Left lung (tissue), 10 donors: ENCODE results near the gene SKA1. TPM values are rescaled to one million over a fixed set of nuclear protein-coding genes. Genes with fewer than 3 reads are reported as not detected.
A peak's percentile ranks its signal among the peaks of the same experiment; 100 is the strongest.
"Not testable (repeated sequence)": the region's sequence is repeated elsewhere in the genome, so short reads cannot be mapped to it uniquely, and the experiment has no call there.

Source experiments
- ATAC-seq: fragments of 200-7000 bp; cut with Tn5 transposase; one replicate; pipeline ENCODE4 v1.9.1; 2020; ENCODE audit warnings: moderate library complexity
- DNase-seq, 4 donors: peaks; one replicate each; pipeline ENCODE4 v3.0.0-alpha.2; 2013 to 2020
- H3K27ac ChIP-seq, 2 donors: fragments of 200-600 bp; sonication (generic) in 1 of 2; one replicate each; pipeline versions ENCODE4 v1.5.0 to v1.8.0; 2020 to 2021
- H3K27me3 ChIP-seq, 2 donors: fragments of 200-600 bp; sonication (generic) in 1 of 2; one replicate each; pipeline versions ENCODE4 v1.5.0 to v1.8.0; 2020 to 2021
- H3K36me3 ChIP-seq, 2 donors: fragments of 200-600 bp; sonication (generic) in 1 of 2; one replicate each; pipeline versions ENCODE4 v1.5.0 to v1.8.0; 2020 to 2021
- H3K4me1 ChIP-seq, 2 donors: fragments of 200-600 bp; one replicate each; pipeline ENCODE4 v1.8.0; 2021
- H3K4me3 ChIP-seq, 2 donors: fragments of 200-600 bp; sonication (generic) in 1 of 2; one replicate each; pipeline versions ENCODE4 v1.5.0 to v1.8.0; 2020 to 2021; ENCODE audit warnings: mild to moderate bottlenecking in 1 of 2
- H3K9me3 ChIP-seq, 2 donors: fragments of 200-600 bp; sonication (generic) in 1 of 2; one replicate each; pipeline versions ENCODE4 v1.5.0 to v1.8.0; 2020 to 2021
- intact Hi-C, 2 donors: fragments of 100-400 bp; cut with DNase I; formaldehyde crosslinking; loops; one replicate each; pipeline versions ENCODE4 v1.11.2 to v1.14.2; 2022
- polyA plus RNA-seq, 6 donors: library from polyadenylated mRNA; unstranded; fragments of 120-200 nt; gene quantifications; one replicate each; pipeline ENCODE4 v1.2.1, GENCODE V29; 2013; ENCODE audit not compliant: insufficient read length in 6 of 6
- total RNA-seq, 2 donors: library from RNA; stranded (reverse); fragmentation: NEBNext Ultra II Directional; extraction: Animal tissue kit (Norgen Biotek cat#: 25700); gene quantifications; one replicate each; pipeline ENCODE4 v1.2.1, GENCODE V29; 2021
- TF ChIP-seq, protein P1 (sequence below), 2 donors: fragments of 200-600 bp; sonication (generic) in 1 of 2; IDR thresholded peaks; one replicate each; pipeline versions ENCODE4 v1.5.0 to v1.8.0; 2021; ENCODE audit warnings: antibody characterized with exemption in 2 of 2
- donor health status: DM: no; HTN: yes; CAD: no.
- donor health status: DM: no; HTN: no; CAD: no.

The SKA1 gene
- total and polyA plus RNA-seq, 8 donors, result 2.4 to 12.4 (median 6.1) TPM

DNA sequence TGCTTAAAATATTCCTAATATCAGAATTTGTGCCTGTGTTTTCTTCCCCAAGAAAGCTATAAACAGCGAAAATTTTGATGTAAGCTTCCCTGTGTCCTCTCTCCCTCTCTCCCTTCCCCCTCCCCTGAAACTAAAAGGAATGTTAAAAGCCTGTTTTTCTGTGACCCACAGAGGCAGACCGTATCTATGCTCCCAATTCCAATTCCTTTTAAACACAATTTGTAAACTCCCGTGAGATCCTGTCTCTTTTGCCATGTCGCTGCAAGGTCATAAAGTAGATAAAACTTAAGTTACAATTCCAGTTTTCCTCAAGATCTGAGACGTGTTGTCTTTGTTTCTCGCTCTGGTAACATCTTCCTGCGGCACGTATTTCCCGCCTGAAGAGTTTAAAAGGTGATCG, 23.3 kb downstream of the SKA1 start:
- no peak overlapping the region for H3K4me3 ChIP-seq
- peaks cover 18 to 47% of the 10 kb centered on the region in 2 donors for H3K27me3 ChIP-seq
- TF ChIP-seq, protein P1, sequence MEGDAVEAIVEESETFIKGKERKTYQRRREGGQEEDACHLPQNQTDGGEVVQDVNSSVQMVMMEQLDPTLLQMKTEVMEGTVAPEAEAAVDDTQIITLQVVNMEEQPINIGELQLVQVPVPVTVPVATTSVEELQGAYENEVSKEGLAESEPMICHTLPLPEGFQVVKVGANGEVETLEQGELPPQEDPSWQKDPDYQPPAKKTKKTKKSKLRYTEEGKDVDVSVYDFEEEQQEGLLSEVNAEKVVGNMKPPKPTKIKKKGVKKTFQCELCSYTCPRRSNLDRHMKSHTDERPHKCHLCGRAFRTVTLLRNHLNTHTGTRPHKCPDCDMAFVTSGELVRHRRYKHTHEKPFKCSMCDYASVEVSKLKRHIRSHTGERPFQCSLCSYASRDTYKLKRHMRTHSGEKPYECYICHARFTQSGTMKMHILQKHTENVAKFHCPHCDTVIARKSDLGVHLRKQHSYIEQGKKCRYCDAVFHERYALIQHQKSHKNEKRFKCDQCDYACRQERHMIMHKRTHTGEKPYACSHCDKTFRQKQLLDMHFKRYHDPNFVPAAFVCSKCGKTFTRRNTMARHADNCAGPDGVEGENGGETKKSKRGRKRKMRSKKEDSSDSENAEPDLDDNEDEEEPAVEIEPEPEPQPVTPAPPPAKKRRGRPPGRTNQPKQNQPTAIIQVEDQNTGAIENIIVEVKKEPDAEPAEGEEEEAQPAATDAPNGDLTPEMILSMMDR (IDR thresholded peaks at IDR 0.05), result no peak
- H3K4me1 ChIP-seq, result no peaks in the 10 kb centered on the region
- DNase-seq (no peak), ATAC-seq (no peak)
- H3K9me3 ChIP-seq, result no peaks in the 10 kb centered on the region
- H3K27ac ChIP-seq, result no peak overlapping the region
- intact Hi-C loops, result no loop called here
- H3K36me3 ChIP-seq, result no peaks in the 10 kb centered on the region

DNA sequence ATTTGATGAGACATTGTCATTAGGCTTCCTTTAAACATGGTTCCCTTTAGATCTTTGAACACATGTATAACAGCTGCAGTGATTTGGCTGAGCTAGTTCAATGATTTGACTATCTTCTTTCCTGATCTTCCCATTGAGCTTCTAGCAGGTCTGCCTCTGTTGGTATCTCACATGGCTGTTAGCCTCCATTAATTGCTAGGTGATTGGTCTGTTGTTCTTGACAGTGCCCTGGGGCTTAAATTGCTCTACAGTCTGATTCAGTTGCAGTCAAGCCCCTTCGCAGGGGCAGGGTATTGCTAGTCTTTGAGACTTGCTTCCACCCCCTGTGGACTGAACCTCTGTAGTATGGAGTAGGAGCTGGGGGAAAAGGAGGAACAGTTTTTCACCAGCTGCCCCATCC, 24.1 kb downstream of the SKA1 start:
- H3K27ac ChIP-seq, result no peak overlapping the region
- H3K9me3 ChIP-seq, result no peaks in the 10 kb centered on the region
- H3K4me3 ChIP-seq, result no peak overlapping the region
- intact Hi-C loops, result no loop called here
- DNase-seq (no peak), ATAC-seq (no peak)
- no peaks in the 10 kb centered on the region for H3K36me3 ChIP-seq
- peaks cover 18 to 56% of the 10 kb centered on the region in 2 donors for H3K27me3 ChIP-seq
- no peaks in the 10 kb centered on the region for H3K4me1 ChIP-seq
- TF ChIP-seq, protein P1 (IDR thresholded peaks at IDR 0.05), result no peak

DNA sequence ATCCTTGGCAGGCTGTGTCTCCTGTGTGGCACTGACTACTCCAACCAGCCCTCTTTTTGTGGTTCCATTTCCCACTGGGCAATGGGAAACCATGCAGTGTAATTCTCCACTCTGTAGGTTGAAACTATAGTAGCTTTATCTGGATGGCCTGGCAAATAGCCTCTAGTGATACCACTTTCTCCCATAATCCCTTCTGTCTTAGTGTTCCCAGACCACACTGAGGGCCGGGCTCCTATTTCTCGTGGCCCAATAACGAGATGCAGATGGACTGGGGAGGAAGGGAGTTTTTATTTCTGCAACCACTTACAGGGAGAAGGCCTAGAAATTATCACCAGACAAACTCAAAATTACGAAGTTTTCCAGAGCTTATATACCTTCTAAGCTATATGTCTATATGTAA, 24.7 kb downstream of the SKA1 start:
- Histone ChIP-seq H3K27ac (no peak overlapping the region), H3K27me3 (peaks cover 18 to 62% of the 10 kb centered on the region in 2 donors), H3K4me1 (no peaks in the 10 kb centered on the region), H3K9me3 (no peaks in the 10 kb centered on the region), H3K4me3 (no peak overlapping the region), H3K36me3 (no peaks in the 10 kb centered on the region)
- DNase-seq (no peak), ATAC-seq (no peak)
- TF ChIP-seq, protein P1 (IDR thresholded peaks at IDR 0.05), result no peak
- intact Hi-C loops, result no loop called here

DNA sequence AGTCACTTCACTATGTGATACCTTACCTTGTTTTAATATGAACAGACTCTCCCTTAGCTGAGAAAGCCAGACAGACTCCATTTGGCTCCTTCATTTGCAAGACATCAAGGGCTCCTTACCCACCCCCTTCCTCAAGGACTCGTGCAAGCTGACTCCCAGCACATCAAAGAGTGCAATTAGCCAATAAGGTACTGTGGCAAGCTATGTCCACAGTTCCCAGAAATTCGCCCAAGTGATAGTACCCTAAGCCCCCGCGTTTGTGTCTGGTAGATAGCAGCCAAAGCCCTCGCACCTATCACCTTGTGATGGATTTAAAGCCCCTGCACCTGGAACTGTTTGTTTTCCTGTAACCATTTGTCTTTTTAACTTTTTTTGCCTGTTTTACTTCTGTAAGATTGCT, 25.6 kb downstream of the SKA1 start:
- H3K4me1 ChIP-seq, DNase-seq, ATAC-seq, H3K27ac ChIP-seq, H3K36me3 ChIP-seq, H3K4me3 ChIP-seq, intact Hi-C loops, H3K9me3 ChIP-seq: not testable (repeated sequence)
- peaks cover 18 to 71% of the 10 kb centered on the region in 2 donors for H3K27me3 ChIP-seq

DNA sequence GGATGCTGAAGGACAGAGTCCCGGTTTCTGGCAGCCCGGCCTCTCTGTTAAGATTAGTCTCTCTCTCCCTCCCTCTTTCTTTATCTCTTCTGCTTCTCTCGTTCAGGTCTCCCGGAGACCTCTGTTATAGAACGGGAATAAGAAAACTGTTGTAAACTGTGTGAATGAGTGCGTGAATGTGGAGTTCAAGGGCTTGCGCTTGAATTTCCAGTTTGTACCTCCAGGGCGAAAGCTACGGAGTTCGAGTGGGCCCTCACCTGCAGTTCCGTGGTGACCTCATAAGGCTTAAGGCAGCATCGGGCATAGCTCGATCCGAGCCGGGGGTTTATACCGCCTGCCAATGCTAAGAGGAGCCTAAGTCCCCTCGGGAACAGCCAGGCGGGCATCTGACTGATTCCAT, 26.4 kb downstream of the SKA1 start:
- Histone ChIP-seq H3K27ac (no peak overlapping the region), H3K4me1 (no peaks in the 10 kb centered on the region), H3K27me3 (peaks cover 18 to 79% of the 10 kb centered on the region in 2 donors), H3K4me3 (no peak overlapping the region), H3K36me3 (no peaks in the 10 kb centered on the region), H3K9me3 (no peaks in the 10 kb centered on the region)
- TF ChIP-seq, protein P1 (IDR thresholded peaks at IDR 0.05), result no peak
- intact Hi-C loops, result no loop called here
- DNase-seq (peak in 1 of 4 donors; percentile 52), ATAC-seq (peak; percentile 67)

DNA sequence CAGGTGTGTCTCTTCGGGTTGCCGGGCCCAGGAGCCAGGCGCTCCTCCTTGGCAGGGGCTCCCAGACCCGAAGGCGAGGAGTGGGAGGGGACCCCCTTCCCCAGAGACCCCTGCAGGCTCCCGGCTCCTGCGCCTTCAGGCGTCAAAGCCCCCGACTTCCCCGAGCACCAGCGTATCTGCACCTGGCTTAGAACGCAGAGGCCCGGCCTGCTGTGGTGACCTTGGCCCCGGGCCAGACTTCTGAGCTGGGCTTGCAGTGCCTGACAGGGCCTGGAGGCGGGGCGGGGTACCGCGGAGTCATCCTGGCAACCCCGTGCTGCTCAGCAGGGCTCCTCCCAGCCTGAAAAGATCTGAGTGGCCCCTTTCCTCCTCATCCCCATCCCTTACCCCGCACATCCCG, 27.0 kb downstream of the SKA1 start:
- H3K4me3 ChIP-seq, result no peak overlapping the region
- H3K27me3 ChIP-seq, result peaks cover 18 to 84% of the 10 kb centered on the region in 2 donors
- H3K9me3 ChIP-seq, result no peaks in the 10 kb centered on the region
- H3K36me3 ChIP-seq, result no peaks in the 10 kb centered on the region
- no peaks in the 10 kb centered on the region for H3K4me1 ChIP-seq
- DNase-seq, result peak in 3 of 4 donors; percentile 49 to 85 (median 64)
- intact Hi-C loops, result no loop called here
- peak; percentile 86 for ATAC-seq
- TF ChIP-seq, protein P1 (IDR thresholded peaks at IDR 0.05), result no peak
- no peak overlapping the region for H3K27ac ChIP-seq

DNA sequence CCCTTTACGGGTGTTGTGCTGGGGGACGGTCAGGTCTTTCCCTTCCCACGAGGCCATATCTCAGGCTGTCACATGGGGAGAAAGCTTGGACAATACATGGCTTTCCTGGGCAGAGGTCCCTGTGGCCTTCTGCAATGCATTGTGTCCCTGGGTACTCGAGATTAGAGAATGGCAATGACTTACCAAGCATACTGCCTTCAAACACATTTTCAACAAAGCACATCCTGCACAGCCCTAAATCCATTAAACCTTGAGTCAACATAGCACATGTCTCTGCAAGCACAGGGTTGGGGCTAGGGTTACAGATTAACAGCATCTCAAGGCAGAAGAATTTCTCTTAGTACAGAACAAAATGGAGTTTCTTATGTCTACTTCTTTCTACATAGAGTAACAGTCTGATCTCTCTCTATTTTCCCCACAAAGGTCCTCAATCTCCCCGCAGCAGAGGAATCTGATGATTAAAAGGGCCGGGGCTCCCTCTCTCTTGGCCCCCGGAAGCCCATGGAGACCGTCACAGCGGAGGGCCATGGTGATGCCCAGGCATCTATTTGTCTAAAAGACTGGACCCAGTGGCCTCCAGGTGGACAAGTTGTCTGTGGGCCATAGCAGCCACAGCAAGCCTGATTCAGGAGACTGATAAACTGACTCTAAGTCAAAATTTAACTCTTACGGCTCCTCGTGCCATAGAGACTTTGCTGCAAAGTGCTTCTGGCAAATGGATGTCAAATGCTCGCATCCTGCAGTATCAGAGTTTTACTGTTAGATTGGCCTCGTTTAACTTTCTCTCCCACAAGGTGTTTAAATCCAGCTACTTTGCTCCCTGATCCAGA, 30.1 kb downstream of the SKA1 start:
- H3K27ac ChIP-seq, ATAC-seq, DNase-seq, H3K9me3 ChIP-seq, H3K4me1 ChIP-seq, intact Hi-C loops, H3K4me3 ChIP-seq, H3K36me3 ChIP-seq: not testable (repeated sequence)
- H3K27me3 ChIP-seq, result peaks cover 15 to 89% of the 10 kb centered on the region in 2 donors
